Skeletal muscle tissue (tissue), 4 donors: ENCODE data around the gene KIF21B. TPM values are rescaled to one million over a fixed set of nuclear protein-coding genes. Genes with fewer than 3 reads are reported as not detected.
A peak's percentile ranks its signal among the peaks of the same experiment; 100 is the strongest.

Experiments used
- H3K27ac ChIP-seq: one replicate; pipeline ENCODE4 v1.7.0; 2013; ENCODE audit warnings: mild to moderate bottlenecking, low read depth, low read length, inconsistent platforms
- H3K27me3 ChIP-seq, 3 donors: one replicate each; pipeline ENCODE4 v1.7.0; 2013; ENCODE audit warnings: low read length in 3 of 3; ENCODE audit not compliant: control insufficient read depth in 3 of 3, insufficient read depth in 3 of 3
- H3K36me3 ChIP-seq, 3 donors: one replicate each; pipeline ENCODE4 v1.7.0; 2013; ENCODE audit warnings: low read length in 3 of 3; ENCODE audit not compliant: control insufficient read depth in 3 of 3, insufficient read depth in 3 of 3
- H3K4me1 ChIP-seq, 3 donors: one replicate each; pipeline ENCODE4 v1.7.0; 2013; ENCODE audit warnings: low read length in 3 of 3, mild to moderate bottlenecking in 3 of 3; ENCODE audit not compliant: control insufficient read depth in 3 of 3, insufficient read depth in 3 of 3
- H3K4me3 ChIP-seq, 3 donors: one replicate each; pipeline ENCODE4 v1.7.0; 2013; ENCODE audit warnings: low read length in 3 of 3
- H3K9ac ChIP-seq, 3 donors: one replicate each; pipeline ENCODE4 v1.7.0; 2013; ENCODE audit warnings: low read length in 3 of 3, mild to moderate bottlenecking in 3 of 3, moderate library complexity in 2 of 3, low read depth in 1 of 3
- H3K9me3 ChIP-seq, 3 donors: one replicate each; pipeline ENCODE4 v1.7.0; 2013; ENCODE audit warnings: low read length in 3 of 3; ENCODE audit not compliant: control insufficient read depth in 3 of 3
- total RNA-seq: library from RNA; depleted of rRNA; stranded (reverse); fragments of >200 nt; gene quantifications from one replicate; pipeline ENCODE4 v1.2.3, GENCODE V29; 2014
- donor health status: Osteomylitis.

Gene KIF21B
- total RNA-seq, 1 donor from 2014 or later, result 1.0 TPM

GRCh38 chr1:201034671-201035070 lies 11.2 kb upstream of the KIF21B start:
- peaks cover 0 to 4% (median 3%) of the 10 kb centered on the region in 3 donors for H3K36me3 ChIP-seq
- no peak overlapping the region for H3K4me3 ChIP-seq
- H3K27me3 ChIP-seq, result no peaks in the 10 kb centered on the region
- no peaks in the 10 kb centered on the region for H3K9me3 ChIP-seq
- H3K9ac ChIP-seq, result no peak overlapping the region
- H3K27ac ChIP-seq, result no peak overlapping the region
- peaks cover 0 to 20% (median 19%) of the 10 kb centered on the region in 3 donors for H3K4me1 ChIP-seq

- Histone ChIP-seq H3K9ac (no peak overlapping the region), H3K4me1 (peaks cover 0 to 32% (median 21%) of the 10 kb centered on the region in 3 donors), H3K27me3 (no peaks in the 10 kb centered on the region), H3K9me3 (no peaks in the 10 kb centered on the region), H3K36me3 (no peaks in the 10 kb centered on the region), H3K27ac (no peak overlapping the region), H3K4me3 (no peak overlapping the region)
These were observed 8.9 kb upstream of the KIF21B start for GRCh38 chr1:201032408-201032807.

GRCh38 chr1:201028461-201028889 lies 5.0 kb upstream of the KIF21B start:
- no peaks in the 10 kb centered on the region for H3K9me3 ChIP-seq
- peaks cover 8 to 31% (median 16%) of the 10 kb centered on the region in 3 donors for H3K4me1 ChIP-seq
- H3K27ac ChIP-seq, result no peak overlapping the region
- H3K27me3 ChIP-seq, result no peaks in the 10 kb centered on the region
- H3K36me3 ChIP-seq, result no peaks in the 10 kb centered on the region
- H3K9ac ChIP-seq, result no peak overlapping the region
- H3K4me3 ChIP-seq, result no peak overlapping the region

DNA sequence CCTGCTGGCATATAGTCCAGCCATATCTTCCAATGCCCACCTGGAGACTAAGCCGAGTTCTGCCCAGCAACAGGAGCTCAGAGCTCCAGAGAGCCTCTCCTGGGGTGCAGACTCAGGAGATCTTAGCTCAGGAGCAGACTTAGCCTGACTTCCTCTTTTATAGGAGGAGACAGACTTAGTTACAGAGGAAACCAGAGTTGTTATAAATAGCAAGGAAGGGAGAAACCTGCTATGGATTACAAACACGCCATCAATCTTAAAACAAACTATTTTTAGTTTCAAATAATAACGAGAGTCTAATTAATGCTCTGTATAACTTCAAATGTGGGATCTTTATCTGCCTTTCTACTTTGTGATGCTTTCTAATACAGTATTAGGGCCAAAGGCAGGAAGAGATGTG lies 3.3 kb upstream of the KIF21B start:
- no peaks in the 10 kb centered on the region for H3K36me3 ChIP-seq
- H3K27ac ChIP-seq, result no peak overlapping the region
- peaks cover 4 to 13% (median 6%) of the 10 kb centered on the region in 3 donors for H3K27me3 ChIP-seq
- H3K9ac ChIP-seq, result no peak overlapping the region
- no peak overlapping the region for H3K4me3 ChIP-seq
- H3K4me1 ChIP-seq, result peaks cover 15 to 40% (median 21%) of the 10 kb centered on the region in 3 donors
- H3K9me3 ChIP-seq, result no peaks in the 10 kb centered on the region

- H3K4me3 ChIP-seq, result no peak overlapping the region
- H3K27me3 ChIP-seq, result peaks cover 4 to 15% (median 6%) of the 10 kb centered on the region in 3 donors
- H3K27ac ChIP-seq, result no peak overlapping the region
- no peaks in the 10 kb centered on the region for H3K36me3 ChIP-seq
- H3K4me1 ChIP-seq, result peaks cover 15 to 42% (median 21%) of the 10 kb centered on the region in 3 donors
- H3K9ac ChIP-seq, result no peak overlapping the region
- H3K9me3 ChIP-seq, result no peaks in the 10 kb centered on the region
These were observed 2.7 kb upstream of the KIF21B start for GRCh38 chr1:201026234-201026633.

- H3K9me3 ChIP-seq, result no peaks in the 10 kb centered on the region
- no peak overlapping the region for H3K27ac ChIP-seq
- H3K27me3 ChIP-seq, result peaks cover 4 to 15% (median 6%) of the 10 kb centered on the region in 3 donors
- no peak overlapping the region for H3K9ac ChIP-seq
- H3K4me3 ChIP-seq, result no peak overlapping the region
- peaks cover 15 to 42% (median 21%) of the 10 kb centered on the region in 3 donors for H3K4me1 ChIP-seq
- H3K36me3 ChIP-seq, result no peaks in the 10 kb centered on the region
These were observed 2.1 kb upstream of the KIF21B start for GRCh38 chr1:201025571-201026002.

DNA sequence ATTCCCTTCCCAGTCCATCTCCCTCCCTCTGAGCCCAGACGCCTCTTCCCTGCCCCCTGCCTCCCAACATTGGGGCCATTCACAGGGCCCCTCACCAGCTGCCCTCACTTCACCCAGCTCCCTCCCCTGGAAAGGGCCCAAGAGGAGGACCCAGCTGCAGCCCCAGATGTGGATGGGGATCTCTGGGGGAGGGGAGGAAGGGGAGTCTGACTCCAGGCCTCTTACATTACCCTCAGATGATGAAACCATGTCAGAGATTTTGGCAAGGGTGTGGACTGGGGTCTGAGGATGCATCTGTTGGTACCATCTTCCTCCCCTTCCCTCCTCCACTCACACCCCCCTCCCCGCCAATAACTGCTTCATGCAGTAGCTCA lies 1.1 kb upstream of the KIF21B start:
- Histone ChIP-seq H3K27me3 (peaks cover 4 to 15% (median 6%) of the 10 kb centered on the region in 3 donors), H3K4me1 (peaks cover 15 to 42% (median 23%) of the 10 kb centered on the region in 3 donors)

DNA sequence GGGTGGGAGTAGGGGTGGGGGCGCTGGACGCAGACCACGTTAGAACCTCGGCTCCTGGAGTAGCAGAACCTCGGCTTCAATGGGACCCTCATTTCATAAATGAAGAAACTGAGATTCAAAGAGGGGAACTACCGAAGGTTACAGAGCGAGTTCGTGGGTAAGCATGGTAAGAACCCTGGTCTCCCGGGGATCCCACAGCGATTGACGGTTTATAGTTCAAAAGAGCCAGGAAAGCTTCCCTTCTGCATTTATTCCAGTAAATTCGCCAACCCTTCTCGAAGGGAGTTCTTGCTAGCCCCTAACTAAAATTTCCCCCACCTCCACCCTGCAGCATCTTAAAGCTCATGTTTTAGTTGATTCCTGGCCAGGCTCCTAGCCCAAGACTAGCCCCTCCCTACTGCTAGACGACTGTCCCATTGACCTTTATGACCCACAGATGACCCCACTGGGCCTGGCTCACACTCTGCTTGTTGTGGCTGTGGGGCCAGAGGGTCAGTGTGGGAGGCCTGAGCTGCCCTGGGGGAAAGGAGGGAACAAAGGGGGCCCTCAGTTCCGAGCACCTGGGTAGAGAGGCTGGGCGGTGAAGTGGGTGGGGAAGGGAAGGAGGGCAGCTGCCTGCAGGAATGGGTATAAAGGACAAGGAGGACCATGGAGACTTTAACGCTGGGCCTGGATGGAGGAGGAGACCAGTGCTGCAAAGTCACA lies 558 bp upstream of the KIF21B start:
- Histone ChIP-seq H3K4me3 (no peak overlapping the region), H3K9me3 (no peaks in the 10 kb centered on the region), H3K36me3 (no peaks in the 10 kb centered on the region), H3K4me1 (peaks cover 15 to 42% (median 23%) of the 10 kb centered on the region in 3 donors), H3K27me3 (peaks cover 4 to 15% (median 6%) of the 10 kb centered on the region in 3 donors), H3K27ac (no peak overlapping the region), H3K9ac (no peak overlapping the region)

More for the DNA sequence above, 1.1 kb upstream of the KIF21B start:
- Histone ChIP-seq H3K9me3 (no peaks in the 10 kb centered on the region), H3K4me3 (no peak overlapping the region), H3K27ac (no peak overlapping the region), H3K36me3 (no peaks in the 10 kb centered on the region), H3K9ac (no peak overlapping the region)

DNA sequence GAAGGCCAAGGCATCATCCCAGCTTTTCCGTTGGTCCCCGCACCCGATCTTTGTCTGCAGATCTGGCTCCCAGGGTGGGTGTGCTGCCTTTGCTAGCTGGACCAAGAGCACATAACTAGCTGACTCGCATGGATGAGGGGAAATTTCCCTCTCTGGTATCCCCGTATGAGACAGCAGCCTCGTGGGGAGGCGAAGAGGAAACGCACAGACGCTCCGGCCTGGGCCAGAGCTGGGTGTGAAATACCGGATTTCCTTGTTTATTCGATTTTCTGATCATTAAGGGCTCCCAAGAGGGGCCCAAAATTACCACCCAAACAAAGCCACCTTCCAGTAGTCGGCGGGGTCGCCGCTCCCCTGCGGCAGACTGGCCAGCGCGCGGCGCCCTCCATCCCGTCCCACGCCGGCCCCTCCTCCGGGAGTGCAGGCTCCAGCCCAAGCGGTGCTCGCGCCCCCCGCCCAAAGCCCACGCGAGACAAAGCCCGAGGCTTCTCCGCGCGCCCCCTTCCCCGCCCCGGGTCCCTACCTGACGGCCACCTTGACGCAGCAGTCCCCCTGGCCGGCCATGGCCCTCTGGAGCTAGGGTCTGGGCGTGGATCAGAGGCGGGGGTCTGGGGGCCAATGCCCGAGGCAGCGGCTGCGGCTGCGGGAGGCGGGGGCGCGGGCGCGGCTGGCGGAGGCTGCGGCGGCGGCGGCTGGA lies 546 bp downstream of the KIF21B start:
- H3K36me3 ChIP-seq, result no peaks in the 10 kb centered on the region
- peaks cover 4 to 20% (median 6%) of the 10 kb centered on the region in 3 donors for H3K27me3 ChIP-seq
- H3K27ac ChIP-seq, result no peak overlapping the region
- H3K9me3 ChIP-seq, result no peaks in the 10 kb centered on the region
- H3K4me3 ChIP-seq, result peak overlapping the region; percentile 1 to 29 (median 29)
- peaks cover 16 to 37% (median 20%) of the 10 kb centered on the region in 3 donors for H3K4me1 ChIP-seq
- H3K9ac ChIP-seq, result peak overlapping the region in 2 of 3 donors; percentile 23 to 40

GRCh38 chr1:201022493-201022819 lies 1.1 kb downstream of the KIF21B start:
- peaks cover 20 to 37% (median 21%) of the 10 kb centered on the region in 3 donors for H3K4me1 ChIP-seq
- no peaks in the 10 kb centered on the region for H3K9me3 ChIP-seq
- peak overlapping the region in 2 of 3 donors; percentile 1 to 29 for H3K4me3 ChIP-seq
- H3K9ac ChIP-seq, result peak overlapping the region in 1 of 3 donors; percentile 40
- peaks cover 6 to 23% (median 7%) of the 10 kb centered on the region in 3 donors for H3K27me3 ChIP-seq
- no peaks in the 10 kb centered on the region for H3K36me3 ChIP-seq
- no peak overlapping the region for H3K27ac ChIP-seq
